Effector CD4-positive, alpha-beta T cell (primary cell): ENCODE data around the gene KASH5. TPM values are rescaled to one million over a fixed set of nuclear protein-coding genes. Genes with fewer than 3 reads are reported as not detected.
A peak's percentile ranks its signal among the peaks of the same experiment; 100 is the strongest.

ENCODE experiments used
- DNase-seq: peaks from one replicate; pipeline ENCODE4 v3.0.0-alpha.2; 2020
- total RNA-seq: gene quantifications from one replicate; lab custom pipeline; 2026; lab: John Stamatoyannopoulos, UW

The KASH5 gene
- total RNA-seq: not detected

- peak; percentile 58 for DNase-seq
Measured at GRCh38 chr19:49387936-49388372, at the start of gene KASH5. TSS of gene KASH5 (plus strand) at chr19:49388249. CDS start at chr19:49390884, 2,635 bp downstream.

GRCh38 chr19:49338691-49339300 is 49.3 kb upstream of the KASH5 start:
- DNase-seq: no peak

- no peak for DNase-seq
Measured at GRCh38 chr19:49339301-49340068, 48.6 kb upstream of the KASH5 start.

GRCh38 chr19:49340069-49340864 is 47.8 kb upstream of the KASH5 start:
- no peak for DNase-seq

GRCh38 chr19:49340865-49341718 is 47.0 kb upstream of the KASH5 start:
- DNase-seq: no peak

- DNase-seq: no peak
Measured at GRCh38 chr19:49342291-49342721, 45.7 kb upstream of the KASH5 start.

- DNase-seq: no peak
Measured at GRCh38 chr19:49343123-49343522, 44.9 kb upstream of the KASH5 start.

- DNase-seq: no peak
Measured at GRCh38 chr19:49344505-49345423, 43.3 kb upstream of the KASH5 start.

- no peak for DNase-seq
Measured at GRCh38 chr19:49347191-49347590, 40.9 kb upstream of the KASH5 start.

- no peak for DNase-seq
Measured at GRCh38 chr19:49347835-49348234, 40.2 kb upstream of the KASH5 start.

GRCh38 chr19:49348305-49349189 is 39.5 kb upstream of the KASH5 start:
- no peak for DNase-seq

GRCh38 chr19:49349567-49349966 is 38.5 kb upstream of the KASH5 start:
- DNase-seq: no peak

GRCh38 chr19:49355909-49356353 is 32.1 kb upstream of the KASH5 start:
- no peak for DNase-seq

GRCh38 chr19:49356382-49356781 is 31.7 kb upstream of the KASH5 start:
- no peak for DNase-seq

- DNase-seq: no peak
Measured at GRCh38 chr19:49357186-49357585, 30.9 kb upstream of the KASH5 start.

GRCh38 chr19:49359851-49360820 is 27.9 kb upstream of the KASH5 start:
- no peak for DNase-seq

GRCh38 chr19:49361438-49362047 is 26.5 kb upstream of the KASH5 start:
- no peak for DNase-seq
